A549 (cell line): ENCODE results near the gene TMEM260. TPM values are rescaled to one million over a fixed set of nuclear protein-coding genes. Genes with fewer than 3 reads are reported as not detected.

Experiments
- ATAC-seq, 2 experiments: fragments of 200-7000 bp in 1 of 2; fragments of >200 bp in 1 of 2; cut with Nextera tagmentation in 1 of 2; cut with Tn5 transposase in 1 of 2; 3 replicates each; pipeline versions ENCODE4 v1.8.0 to v1.9.1; 2018 to 2020; ENCODE audit warnings: mild to moderate bottlenecking in 1 of 2, moderate library complexity in 1 of 2
- CTCF ChIA-PET: fragments of 300-600 bp; sonication (Branson Sonifier 250); formaldehyde crosslinking; extraction: SDS; loops from one replicate; lab custom pipeline; 2021; ENCODE audit warnings: antibody characterized with exemption, inconsistent platforms; lab: Yijun Ruan, JAX
- POLR2A ChIA-PET: fragments of 350-600 bp; formaldehyde crosslinking; extraction: SDS; loops from one replicate; lab custom pipeline; 2021; ENCODE audit warnings: antibody characterized with exemption, inconsistent platforms; lab: Yijun Ruan, JAX
- DNase-seq, 2 experiments: peaks; one replicate each; pipeline versions ENCODE4 v3.0.0 to v3.0.0-alpha.2; 2011 to 2016; ENCODE audit warnings: low read depth in 1 of 2, low spot score in 1 of 2
- FAIRE-seq: peaks from 2 replicates; lab custom pipeline; 2011; peaks lifted over from hg19 to GRCh38; lab: Jason Lieb, UNC
- H3K27ac ChIP-seq, 2 experiments: fragments of >200 bp; sonication (Bioruptor Twin); formaldehyde crosslinking; 3 replicates each; pipeline ENCODE4 v1.5.1; 2016 to 2017
- H3K4me1 ChIP-seq: fragments of >200 bp; sonication (Bioruptor Twin); formaldehyde crosslinking; 3 replicates; pipeline ENCODE4 v1.6.1; 2016
- H3K4me2 ChIP-seq: fragments of >200 bp; sonication (Bioruptor Twin); formaldehyde crosslinking; 3 replicates; pipeline ENCODE4 v1.6.1; 2016
- H3K4me3 ChIP-seq: fragments of >200 bp; sonication (Bioruptor Twin); formaldehyde crosslinking; 3 replicates; pipeline ENCODE4 v1.5.1; 2016
- H3K9me3 ChIP-seq: fragments of >200 bp; sonication (Bioruptor Twin); formaldehyde crosslinking; 3 replicates; pipeline ENCODE4 v1.6.1; 2016
- CBX2 ChIP-seq: fragments of 200-600 bp; sonication (generic); IDR thresholded peaks from 2 replicates; pipeline ENCODE4 v1.6.1; 2016; ENCODE audit warnings: low read depth, mild to moderate bottlenecking, borderline replicate concordance
- EHF ChIP-seq: fragments of 250-450 bp; sonication (Bioruptor Pico); IDR thresholded peaks from 2 replicates; pipeline ENCODE4 v1.5.0; 2020; ENCODE audit warnings: mild to moderate bottlenecking
- HEYL ChIP-seq: fragments of 250-450 bp; sonication (Bioruptor Pico); IDR thresholded peaks from 2 replicates; pipeline ENCODE4 v1.8.0; 2021; ENCODE audit warnings: mild to moderate bottlenecking, moderate library complexity
- HOXB13 ChIP-seq: fragments of 250-450 bp; sonication (Bioruptor Pico); IDR thresholded peaks from 2 replicates; pipeline ENCODE4 v1.5.0; 2020; ENCODE audit warnings: low read depth, mild to moderate bottlenecking, moderate library complexity
- POLR2A ChIP-seq: IDR thresholded peaks from 2 replicates; pipeline ENCODE4 v1.6.1; 2012; ENCODE audit warnings: mild to moderate bottlenecking, low read length
- POLR2AphosphoS2 ChIP-seq: conservative IDR thresholded peaks from 2 replicates; pipeline ENCODE4 v1.6.1; 2012; ENCODE audit warnings: low read length, improper control_type of control experiment, inconsistent platforms
- RAD21 ChIP-seq, 2 experiments: fragments of >200 bp in 1 of 2; sonication (Bioruptor Twin) in 1 of 2; formaldehyde crosslinking in 1 of 2; IDR thresholded peaks in 1 of 2; conservative IDR thresholded peaks in 1 of 2; 2 replicates in 1 of 2; 3 replicates in 1 of 2; pipeline ENCODE4 v1.6.1; 2012 to 2018; ENCODE audit warnings: inconsistent platforms in 1 of 2
- SMC3 ChIP-seq: fragments of >200 bp; sonication (Bioruptor Twin); formaldehyde crosslinking; IDR thresholded peaks from 3 replicates; pipeline ENCODE4 v1.6.1; 2018; ENCODE audit warnings: inconsistent platforms
- TFCP2L1 ChIP-seq: fragments of 250-450 bp; sonication (Bioruptor Pico); IDR thresholded peaks from 2 replicates; pipeline ENCODE4 v1.5.0; 2021; ENCODE audit warnings: mild to moderate bottlenecking
- ZC3H11A ChIP-seq: fragments of 450-650 bp; IDR thresholded peaks from 2 replicates; pipeline ENCODE4 v1.6.1; 2014; ENCODE audit warnings: antibody characterized with exemption, mild to moderate bottlenecking
- ZNF302 ChIP-seq: fragments of 250-450 bp; sonication (Bioruptor Pico); IDR thresholded peaks from 2 replicates; pipeline ENCODE4 v1.9.0; 2021; ENCODE audit warnings: inconsistent platforms, mild to moderate bottlenecking, moderate library complexity
- WGBS: methylation state at CpG from one replicate; pipeline ENCODE4 v1.1.6; 2017; ENCODE audit errors: missing lambda C conversion rate; 5-methylcytosine and 5-hydroxymethylcytosine counted together
- polyA plus RNA-seq, 4 experiments: library from polyadenylated mRNA; depleted of rRNA in 3 of 4; stranded (reverse); fragments of >200 nt; fragmentation: RNase III in 1 of 4; extraction: RNeasy Plus Mini Kit Qiagen cat#74134 plus additional on column Dnase treatment in 1 of 4; gene quantifications; 2 replicates in 3 of 4; 3 replicates in 1 of 4; pipeline ENCODE4 v1.2.3, GENCODE V29; 2011 to 2017
- TF ChIP-seq, protein P1 (sequence below): fragments of >200 bp; sonication (Bioruptor Twin); formaldehyde crosslinking; IDR thresholded peaks from 3 replicates; pipeline ENCODE4 v1.5.1; 2016
- TF ChIP-seq, protein P2 (sequence below): fragments of 200-600 bp; sonication (generic); IDR thresholded peaks from 2 replicates; pipeline ENCODE4 v1.6.1; 2016; ENCODE audit warnings: antibody characterized with exemption, mild to moderate bottlenecking, moderate library complexity
- TF ChIP-seq, protein P3 (sequence below): IDR thresholded peaks from 2 replicates; pipeline ENCODE4 v1.6.1; 2012; ENCODE audit warnings: low read depth, borderline replicate concordance
- TF ChIP-seq, protein P4 (sequence below): fragments of 250-450 bp; sonication (Bioruptor Pico); IDR thresholded peaks from 2 replicates; pipeline ENCODE4 v1.5.0; 2021; ENCODE audit warnings: mild to moderate bottlenecking, moderate library complexity, borderline replicate concordance

Gene TMEM260
- polyA plus RNA-seq, 2 of the 4 experiments (the other 2 are of a cell fraction): 6.1 to 17.6 TPM

DNA sequence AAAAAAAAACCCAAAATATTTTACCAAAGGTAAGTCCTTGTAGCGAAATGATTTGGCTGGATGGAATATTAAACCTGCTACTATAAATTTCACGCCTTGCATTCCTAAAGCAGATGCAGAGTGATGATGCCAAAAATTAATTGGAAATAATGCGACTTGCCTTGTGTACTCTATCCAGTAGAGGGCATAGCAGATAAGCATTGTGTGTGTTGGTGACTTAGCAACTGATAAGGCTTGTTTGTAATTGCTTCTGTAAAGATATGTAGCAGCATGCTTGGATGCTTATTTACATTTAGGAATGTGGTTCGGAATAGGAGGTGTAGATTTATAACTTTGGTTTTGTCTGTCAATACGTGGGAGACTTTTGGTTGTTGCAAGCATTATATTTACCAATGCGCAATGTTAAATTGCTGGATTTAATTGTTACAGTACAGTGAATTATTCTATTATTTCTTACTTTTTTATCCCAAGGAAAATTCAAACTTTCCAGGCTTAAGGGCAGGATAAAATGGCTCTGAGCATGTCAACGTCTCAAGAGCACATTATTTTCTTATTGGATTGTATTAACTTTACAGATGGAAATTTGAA is 80.5 kb downstream of the TMEM260 start:
- H3K27ac ChIP-seq: no peak overlapping the region
- peak; percentile 79 to 90 for ATAC-seq
- FAIRE-seq: peak; percentile 90
- H3K4me3 ChIP-seq: no peak overlapping the region
- ChIA-PET POLR2A (no interaction called here), CTCF (interaction anchor here (0.9 to 1.6 kb wide), 10 partner anchors 12 to 714 kb away, joined by 3 to 6 read pairs (median 3); no protein-coding TSS in a partner anchor)
- peak; percentile 54 to 57 for DNase-seq
- TF ChIP-seq, protein P1, sequence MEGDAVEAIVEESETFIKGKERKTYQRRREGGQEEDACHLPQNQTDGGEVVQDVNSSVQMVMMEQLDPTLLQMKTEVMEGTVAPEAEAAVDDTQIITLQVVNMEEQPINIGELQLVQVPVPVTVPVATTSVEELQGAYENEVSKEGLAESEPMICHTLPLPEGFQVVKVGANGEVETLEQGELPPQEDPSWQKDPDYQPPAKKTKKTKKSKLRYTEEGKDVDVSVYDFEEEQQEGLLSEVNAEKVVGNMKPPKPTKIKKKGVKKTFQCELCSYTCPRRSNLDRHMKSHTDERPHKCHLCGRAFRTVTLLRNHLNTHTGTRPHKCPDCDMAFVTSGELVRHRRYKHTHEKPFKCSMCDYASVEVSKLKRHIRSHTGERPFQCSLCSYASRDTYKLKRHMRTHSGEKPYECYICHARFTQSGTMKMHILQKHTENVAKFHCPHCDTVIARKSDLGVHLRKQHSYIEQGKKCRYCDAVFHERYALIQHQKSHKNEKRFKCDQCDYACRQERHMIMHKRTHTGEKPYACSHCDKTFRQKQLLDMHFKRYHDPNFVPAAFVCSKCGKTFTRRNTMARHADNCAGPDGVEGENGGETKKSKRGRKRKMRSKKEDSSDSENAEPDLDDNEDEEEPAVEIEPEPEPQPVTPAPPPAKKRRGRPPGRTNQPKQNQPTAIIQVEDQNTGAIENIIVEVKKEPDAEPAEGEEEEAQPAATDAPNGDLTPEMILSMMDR: peak; percentile 73
- TF ChIP-seq ZNF302 (CRISPR knock-in tag): no peak
- TF ChIP-seq SMC3: peak; percentile 75
- TF ChIP-seq RAD21 (conservative IDR thresholded peaks at IDR 0.05 in 1 of 2, IDR thresholded peaks at IDR 0.05 in 1 of 2): peak; percentile 68 to 75
- TF ChIP-seq, all 56 proteins: peak for 3
- Histone ChIP-seq H3K9me3 (no peaks in the 10 kb centered on the region), H3K4me2 (no peak overlapping the region), H3K4me1 (no peaks in the 10 kb centered on the region)
- WGBS: 18% methylated on average over 7 of the region's 7 CpGs

DNA sequence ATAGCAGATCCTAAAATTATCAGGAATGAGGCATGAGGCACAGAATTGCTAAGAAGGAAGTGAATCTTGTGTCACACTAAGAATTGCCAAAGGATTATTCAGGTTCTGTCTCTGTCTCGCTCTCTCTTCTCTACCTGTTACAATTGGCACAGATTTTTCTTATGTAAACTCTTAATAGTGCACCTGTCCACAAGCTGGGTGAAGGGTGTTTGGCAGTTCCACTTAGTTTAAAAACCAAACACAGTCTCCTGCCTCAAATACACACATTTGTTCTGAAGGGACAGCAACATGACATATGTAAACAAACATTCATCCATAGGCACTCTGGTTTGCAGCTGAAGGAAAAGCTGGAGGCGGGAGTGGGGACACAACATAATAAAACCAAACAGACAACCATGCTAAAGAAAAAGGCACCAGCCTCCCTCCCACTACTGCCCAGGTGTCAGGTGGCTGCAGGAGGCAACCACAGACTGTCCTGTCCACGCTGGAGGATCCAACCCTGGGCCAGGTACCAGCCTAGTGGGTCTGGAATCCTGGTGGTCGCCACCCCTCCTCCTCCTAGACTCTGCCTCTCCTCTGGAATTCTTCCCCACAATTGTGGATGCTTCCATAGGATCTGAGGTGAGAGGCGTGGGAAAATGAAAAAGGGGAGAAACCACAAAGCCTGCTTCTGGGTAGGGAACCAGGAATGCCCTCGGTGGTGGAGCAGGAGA is 81.2 kb downstream of the TMEM260 start:
- DNase-seq: no peak
- no peak for FAIRE-seq
- Histone ChIP-seq H3K4me2 (no peak overlapping the region), H3K27ac (no peak overlapping the region), H3K4me3 (no peak overlapping the region), H3K4me1 (no peaks in the 10 kb centered on the region), H3K9me3 (no peaks in the 10 kb centered on the region)
- ChIA-PET CTCF (interaction anchor here (1.0 to 1.6 kb wide), 4 partner anchors 225 to 713 kb away, joined by 3 to 4 read pairs (median 3); no protein-coding TSS in a partner anchor), POLR2A (no interaction called here)
- TF ChIP-seq HEYL (no peak), EHF (CRISPR knock-in tag) (no peak), SMC3 (no peak), TFCP2L1 (no peak), CBX2 (no peak), POLR2AphosphoS2 (no peak), POLR2A (no peak), HOXB13 (CRISPR knock-in tag) (no peak), ZC3H11A (no peak)
- TF ChIP-seq, protein P2, sequence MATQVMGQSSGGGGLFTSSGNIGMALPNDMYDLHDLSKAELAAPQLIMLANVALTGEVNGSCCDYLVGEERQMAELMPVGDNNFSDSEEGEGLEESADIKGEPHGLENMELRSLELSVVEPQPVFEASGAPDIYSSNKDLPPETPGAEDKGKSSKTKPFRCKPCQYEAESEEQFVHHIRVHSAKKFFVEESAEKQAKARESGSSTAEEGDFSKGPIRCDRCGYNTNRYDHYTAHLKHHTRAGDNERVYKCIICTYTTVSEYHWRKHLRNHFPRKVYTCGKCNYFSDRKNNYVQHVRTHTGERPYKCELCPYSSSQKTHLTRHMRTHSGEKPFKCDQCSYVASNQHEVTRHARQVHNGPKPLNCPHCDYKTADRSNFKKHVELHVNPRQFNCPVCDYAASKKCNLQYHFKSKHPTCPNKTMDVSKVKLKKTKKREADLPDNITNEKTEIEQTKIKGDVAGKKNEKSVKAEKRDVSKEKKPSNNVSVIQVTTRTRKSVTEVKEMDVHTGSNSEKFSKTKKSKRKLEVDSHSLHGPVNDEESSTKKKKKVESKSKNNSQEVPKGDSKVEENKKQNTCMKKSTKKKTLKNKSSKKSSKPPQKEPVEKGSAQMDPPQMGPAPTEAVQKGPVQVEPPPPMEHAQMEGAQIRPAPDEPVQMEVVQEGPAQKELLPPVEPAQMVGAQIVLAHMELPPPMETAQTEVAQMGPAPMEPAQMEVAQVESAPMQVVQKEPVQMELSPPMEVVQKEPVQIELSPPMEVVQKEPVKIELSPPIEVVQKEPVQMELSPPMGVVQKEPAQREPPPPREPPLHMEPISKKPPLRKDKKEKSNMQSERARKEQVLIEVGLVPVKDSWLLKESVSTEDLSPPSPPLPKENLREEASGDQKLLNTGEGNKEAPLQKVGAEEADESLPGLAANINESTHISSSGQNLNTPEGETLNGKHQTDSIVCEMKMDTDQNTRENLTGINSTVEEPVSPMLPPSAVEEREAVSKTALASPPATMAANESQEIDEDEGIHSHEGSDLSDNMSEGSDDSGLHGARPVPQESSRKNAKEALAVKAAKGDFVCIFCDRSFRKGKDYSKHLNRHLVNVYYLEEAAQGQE: no peak
- TF ChIP-seq, protein P3, sequence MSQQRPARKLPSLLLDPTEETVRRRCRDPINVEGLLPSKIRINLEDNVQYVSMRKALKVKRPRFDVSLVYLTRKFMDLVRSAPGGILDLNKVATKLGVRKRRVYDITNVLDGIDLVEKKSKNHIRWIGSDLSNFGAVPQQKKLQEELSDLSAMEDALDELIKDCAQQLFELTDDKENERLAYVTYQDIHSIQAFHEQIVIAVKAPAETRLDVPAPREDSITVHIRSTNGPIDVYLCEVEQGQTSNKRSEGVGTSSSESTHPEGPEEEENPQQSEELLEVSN: no peak
- TF ChIP-seq, protein P4, sequence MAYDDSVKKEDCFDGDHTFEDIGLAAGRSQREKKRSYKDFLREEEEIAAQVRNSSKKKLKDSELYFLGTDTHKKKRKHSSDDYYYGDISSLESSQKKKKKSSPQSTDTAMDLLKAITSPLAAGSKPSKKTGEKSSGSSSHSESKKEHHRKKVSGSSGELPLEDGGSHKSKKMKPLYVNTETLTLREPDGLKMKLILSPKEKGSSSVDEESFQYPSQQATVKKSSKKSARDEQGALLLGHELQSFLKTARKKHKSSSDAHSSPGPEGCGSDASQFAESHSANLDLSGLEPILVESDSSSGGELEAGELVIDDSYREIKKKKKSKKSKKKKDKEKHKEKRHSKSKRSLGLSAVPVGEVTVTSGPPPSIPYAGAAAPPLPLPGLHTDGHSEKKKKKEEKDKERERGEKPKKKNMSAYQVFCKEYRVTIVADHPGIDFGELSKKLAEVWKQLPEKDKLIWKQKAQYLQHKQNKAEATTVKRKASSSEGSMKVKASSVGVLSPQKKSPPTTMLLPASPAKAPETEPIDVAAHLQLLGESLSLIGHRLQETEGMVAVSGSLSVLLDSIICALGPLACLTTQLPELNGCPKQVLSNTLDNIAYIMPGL: no peak
- ATAC-seq: no peak
- WGBS: 22% methylated on average over 6 of the region's 6 CpGs
